MM.1S (cell line): ENCODE data around the gene OPRM1.

Source experiments
- DNase-seq: peaks from one replicate; pipeline ENCODE4 v3.0.0-alpha.2; 2015
- H2AFZ ChIP-seq: fragments of 300-600 bp; sonication (generic); 2 replicates; pipeline ENCODE4 v1.6.0; 2016; ENCODE audit warnings: antibody characterized with exemption, low read length
- H3F3A ChIP-seq: fragments of 300-600 bp; sonication (generic); 2 replicates; pipeline ENCODE4 v1.6.1; 2016; ENCODE audit warnings: mild to moderate bottlenecking, antibody characterized with exemption, low read length, moderate library complexity, mixed read lengths; ENCODE audit not compliant: insufficient read depth
- H3K27ac ChIP-seq: fragments of 300-600 bp; sonication (generic); 2 replicates; pipeline ENCODE4 v1.5.1; 2016; ENCODE audit warnings: mild to moderate bottlenecking, low read length
- H3K27me3 ChIP-seq: fragments of 300-600 bp; sonication (generic); replicated peaks from 2 replicates; pipeline ENCODE4 v1.6.0; 2016; ENCODE audit warnings: low read length; ENCODE audit not compliant: insufficient read depth
- H3K36me3 ChIP-seq: fragments of 300-600 bp; sonication (generic); replicated peaks from 2 replicates; pipeline ENCODE4 v1.6.1; 2016; ENCODE audit warnings: mild to moderate bottlenecking, low read length, mixed read lengths; ENCODE audit not compliant: insufficient read depth
- H3K4me1 ChIP-seq: fragments of 300-600 bp; sonication (generic); 2 replicates; pipeline ENCODE4 v1.6.1; 2016; ENCODE audit warnings: low read length, mixed read lengths
- H3K4me2 ChIP-seq: fragments of 300-600 bp; sonication (generic); 2 replicates; pipeline ENCODE4 v1.6.0; 2016; ENCODE audit warnings: low read depth, low read length
- H3K4me3 ChIP-seq: fragments of 300-600 bp; sonication (generic); 2 replicates; pipeline ENCODE4 v1.5.1; 2016; ENCODE audit warnings: low read length, mixed read lengths
- H3K79me2 ChIP-seq: fragments of 300-600 bp; sonication (generic); 2 replicates; pipeline ENCODE4 v1.6.1; 2016; ENCODE audit warnings: mixed run types, low read length, mixed read lengths
- H3K9ac ChIP-seq: fragments of 300-600 bp; sonication (generic); 2 replicates; pipeline ENCODE4 v1.6.1; 2016; ENCODE audit warnings: low read length, mixed read lengths
- H3K9me2 ChIP-seq: fragments of 300-600 bp; sonication (generic); replicated peaks from 2 replicates; pipeline ENCODE4 v1.6.1; 2016; ENCODE audit warnings: mild to moderate bottlenecking, low read length, mixed read lengths; ENCODE audit not compliant: insufficient read depth
- H3K9me3 ChIP-seq: fragments of 300-600 bp; sonication (generic); replicated peaks from 2 replicates; pipeline ENCODE4 v1.6.1; 2016; ENCODE audit warnings: mild to moderate bottlenecking, low read length, mixed read lengths; ENCODE audit not compliant: insufficient read depth
- H4K20me1 ChIP-seq: fragments of 300-600 bp; sonication (generic); 2 replicates; pipeline ENCODE4 v1.6.1; 2016; ENCODE audit warnings: mild to moderate bottlenecking, low read length, moderate library complexity, mixed read lengths; ENCODE audit not compliant: insufficient read depth
- EZH2 ChIP-seq: fragments of 300-600 bp; sonication (generic); optimal IDR thresholded peaks from 2 replicates; pipeline ENCODE3; 2017; ENCODE audit warnings: low read depth, mild to moderate bottlenecking, antibody characterized with exemption, low read length, mixed read lengths
- EZH2phosphoT487 ChIP-seq: fragments of 300-600 bp; sonication (generic); IDR thresholded peaks from 2 replicates; pipeline ENCODE4 v1.6.1; 2018; ENCODE audit warnings: antibody characterized with exemption, low read length
- TF ChIP-seq, protein P1 (sequence below): fragments of 300-600 bp; sonication (generic); IDR thresholded peaks from 2 replicates; pipeline ENCODE4 v1.5.1; 2016; ENCODE audit warnings: antibody characterized with exemption, low read length, mixed read lengths

Gene OPRM1

DNA sequence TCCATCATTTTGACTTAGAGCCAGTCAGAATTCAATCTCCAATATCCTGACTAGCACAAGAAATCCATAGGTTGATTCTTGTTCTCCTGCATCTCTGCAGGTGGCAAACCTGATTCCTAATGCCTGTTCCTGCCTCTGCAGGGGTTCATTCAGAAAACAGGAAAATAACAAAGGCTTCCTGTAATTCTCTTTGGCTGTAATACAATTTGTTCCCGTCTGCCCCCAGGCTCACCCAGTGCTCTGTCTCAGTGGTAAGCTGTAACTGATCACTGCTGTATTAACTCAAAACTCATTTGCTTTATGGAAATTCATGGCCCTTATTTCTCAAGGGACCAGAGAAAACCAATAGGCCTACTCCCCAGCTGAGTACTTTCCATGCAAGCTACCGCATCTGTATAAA, 88.6 kb downstream of the OPRM1 start:
- no peak overlapping the region for H3K4me3 ChIP-seq
- no peak overlapping the region for H3K9ac ChIP-seq
- H3K4me1 ChIP-seq, result no peaks in the 10 kb centered on the region
- H3K27me3 ChIP-seq, result no peaks in the 10 kb centered on the region
- no peaks in the 10 kb centered on the region for H3F3A ChIP-seq
- H2AFZ ChIP-seq, result no peak overlapping the region
- no peaks in the 10 kb centered on the region for H3K79me2 ChIP-seq
- H4K20me1 ChIP-seq, result no peaks in the 10 kb centered on the region
- H3K9me3 ChIP-seq, result no peaks in the 10 kb centered on the region
- H3K36me3 ChIP-seq, result no peaks in the 10 kb centered on the region
- H3K9me2 ChIP-seq, result no peaks in the 10 kb centered on the region
- TF ChIP-seq, protein P1, sequence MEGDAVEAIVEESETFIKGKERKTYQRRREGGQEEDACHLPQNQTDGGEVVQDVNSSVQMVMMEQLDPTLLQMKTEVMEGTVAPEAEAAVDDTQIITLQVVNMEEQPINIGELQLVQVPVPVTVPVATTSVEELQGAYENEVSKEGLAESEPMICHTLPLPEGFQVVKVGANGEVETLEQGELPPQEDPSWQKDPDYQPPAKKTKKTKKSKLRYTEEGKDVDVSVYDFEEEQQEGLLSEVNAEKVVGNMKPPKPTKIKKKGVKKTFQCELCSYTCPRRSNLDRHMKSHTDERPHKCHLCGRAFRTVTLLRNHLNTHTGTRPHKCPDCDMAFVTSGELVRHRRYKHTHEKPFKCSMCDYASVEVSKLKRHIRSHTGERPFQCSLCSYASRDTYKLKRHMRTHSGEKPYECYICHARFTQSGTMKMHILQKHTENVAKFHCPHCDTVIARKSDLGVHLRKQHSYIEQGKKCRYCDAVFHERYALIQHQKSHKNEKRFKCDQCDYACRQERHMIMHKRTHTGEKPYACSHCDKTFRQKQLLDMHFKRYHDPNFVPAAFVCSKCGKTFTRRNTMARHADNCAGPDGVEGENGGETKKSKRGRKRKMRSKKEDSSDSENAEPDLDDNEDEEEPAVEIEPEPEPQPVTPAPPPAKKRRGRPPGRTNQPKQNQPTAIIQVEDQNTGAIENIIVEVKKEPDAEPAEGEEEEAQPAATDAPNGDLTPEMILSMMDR, result no peak
- no peak for TF ChIP-seq EZH2
- no peak for TF ChIP-seq EZH2phosphoT487
- H3K27ac ChIP-seq, result no peak overlapping the region
- no peak overlapping the region for H3K4me2 ChIP-seq
- no peak for DNase-seq

DNA sequence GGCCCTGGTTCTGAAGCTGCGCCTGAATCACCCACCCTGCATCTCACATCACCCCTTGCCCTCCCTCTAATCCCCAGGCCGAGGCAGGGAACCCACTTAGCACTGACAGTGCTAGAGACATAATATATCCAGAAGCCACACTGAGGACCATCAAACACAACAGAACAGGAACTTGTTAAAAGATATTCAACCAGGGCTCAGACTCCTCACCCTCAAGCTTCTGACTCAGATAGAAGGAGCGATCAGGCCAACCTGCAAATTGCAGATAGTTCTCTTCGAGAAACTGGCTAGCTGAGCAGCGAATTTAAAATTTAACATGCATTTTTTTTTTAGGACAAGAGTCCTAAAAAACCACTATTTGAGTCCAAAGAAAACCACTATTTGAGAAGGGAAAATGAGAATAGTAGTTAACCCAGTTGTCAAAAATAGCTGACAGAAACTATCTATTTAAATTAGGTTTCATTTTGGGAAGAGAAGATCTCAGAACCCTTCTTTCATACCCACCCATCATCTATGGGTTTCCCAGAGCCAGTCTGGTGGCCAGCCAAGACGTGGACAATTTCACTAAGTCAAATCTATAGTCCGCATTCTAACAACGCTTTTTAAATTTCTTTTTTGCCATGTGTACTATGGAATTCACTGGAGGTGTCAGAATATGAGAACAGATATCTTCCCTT, 95.6 kb downstream of the OPRM1 start:
- Histone ChIP-seq H3F3A (no peaks in the 10 kb centered on the region), H3K9me2 (no peaks in the 10 kb centered on the region), H2AFZ (no peak overlapping the region)

DNA sequence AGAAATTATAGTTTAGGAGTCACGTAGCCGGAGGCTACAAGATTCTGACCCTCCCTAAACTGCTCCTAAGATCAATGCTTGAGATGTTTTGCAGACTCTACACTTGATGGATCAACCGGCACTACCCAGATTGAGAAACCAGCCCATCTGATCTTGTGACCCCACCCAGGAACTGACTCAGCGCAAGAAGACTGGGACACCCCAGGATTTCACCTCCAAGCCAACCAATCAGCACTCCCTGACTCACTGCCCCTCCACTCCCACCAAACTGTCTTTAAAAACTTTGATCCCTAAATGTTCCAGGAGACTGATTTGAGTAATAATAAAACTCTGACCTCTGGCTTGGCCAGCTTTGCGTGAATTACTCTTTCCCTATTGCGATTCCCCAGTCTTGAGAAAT, 99.8 kb downstream of the OPRM1 start:
- no peaks in the 10 kb centered on the region for H3K9me3 ChIP-seq
- no peak overlapping the region for H3K9ac ChIP-seq
- no peaks in the 10 kb centered on the region for H3K79me2 ChIP-seq
- H2AFZ ChIP-seq, result no peak overlapping the region
- no peak overlapping the region for H3K27ac ChIP-seq
- H3F3A ChIP-seq, result no peaks in the 10 kb centered on the region
- TF ChIP-seq EZH2phosphoT487, result no peak
- no peak for TF ChIP-seq EZH2
- TF ChIP-seq, protein P1, result no peak
- H4K20me1 ChIP-seq, result no peaks in the 10 kb centered on the region
- DNase-seq, result no peak
- no peaks in the 10 kb centered on the region for H3K9me2 ChIP-seq
- no peak overlapping the region for H3K4me3 ChIP-seq
- H3K27me3 ChIP-seq, result no peaks in the 10 kb centered on the region
- peaks cover 8% of the 10 kb centered on the region; the same call in 1 of the 2 replicates for H3K4me1 ChIP-seq
- no peak overlapping the region for H3K4me2 ChIP-seq
- no peaks in the 10 kb centered on the region for H3K36me3 ChIP-seq

More for the DNA sequence above, 95.6 kb downstream of the OPRM1 start:
- Histone ChIP-seq H3K4me1 (peaks cover 8% of the 10 kb centered on the region; the same call in 1 of the 2 replicates), H3K9me3 (no peaks in the 10 kb centered on the region), H3K4me2 (peak overlapping the region; percentile 39; the same call in 1 of the 2 replicates), H3K36me3 (no peaks in the 10 kb centered on the region), H3K27me3 (no peaks in the 10 kb centered on the region), H4K20me1 (no peaks in the 10 kb centered on the region), H3K79me2 (no peaks in the 10 kb centered on the region), H3K27ac (peak overlapping the region; percentile 29; the same call in 1 of the 2 replicates), H3K9ac (no peak overlapping the region), H3K4me3 (peak overlapping the region; percentile 15; the same call in 1 of the 2 replicates)
- DNase-seq, result no peak
- TF ChIP-seq EZH2, result no peak
- TF ChIP-seq EZH2phosphoT487, result no peak
- TF ChIP-seq, protein P1, result no peak
